ENCODE results near the gene ATXN2.

- TF ChIP-seq CTCF (conservative IDR thresholded peaks at IDR 0.05; ENCODE audit: low read depth, low read length) (no peak), SMC3 (IDR thresholded peaks at IDR 0.05; ENCODE audit: low read depth, low read length) (no peak), MAZ (IDR thresholded peaks at IDR 0.05; ENCODE audit: borderline replicate concordance, low read depth, low read length) (no peak), POLR2A (IDR thresholded peaks at IDR 0.05; ENCODE audit: low read depth, low read length) (no peak), RAD21 (IDR thresholded peaks at IDR 0.05; ENCODE audit: low read length) (no peak), RFX5 (IDR thresholded peaks at IDR 0.05; ENCODE audit: low read depth, low read length) (no peak), NFE2L2 (IDR thresholded peaks at IDR 0.05; ENCODE audit: low read depth, low read length) (no peak), RCOR1 (IDR thresholded peaks at IDR 0.05; ENCODE audit: insufficient replicate concordance, low read length) (no peak), BHLHE40 (IDR thresholded peaks at IDR 0.05; ENCODE audit: low read depth, low read length) (no peak), MXI1 (IDR thresholded peaks at IDR 0.05; ENCODE audit: borderline replicate concordance, low read depth, low read length) (no peak), ELK1 (IDR thresholded peaks at IDR 0.05; ENCODE audit: borderline replicate concordance, low read depth, low read length) (no peak), CEBPB (IDR thresholded peaks at IDR 0.05; ENCODE audit: low read depth, low read length) (no peak)
- TF ChIP-seq, protein P1, sequence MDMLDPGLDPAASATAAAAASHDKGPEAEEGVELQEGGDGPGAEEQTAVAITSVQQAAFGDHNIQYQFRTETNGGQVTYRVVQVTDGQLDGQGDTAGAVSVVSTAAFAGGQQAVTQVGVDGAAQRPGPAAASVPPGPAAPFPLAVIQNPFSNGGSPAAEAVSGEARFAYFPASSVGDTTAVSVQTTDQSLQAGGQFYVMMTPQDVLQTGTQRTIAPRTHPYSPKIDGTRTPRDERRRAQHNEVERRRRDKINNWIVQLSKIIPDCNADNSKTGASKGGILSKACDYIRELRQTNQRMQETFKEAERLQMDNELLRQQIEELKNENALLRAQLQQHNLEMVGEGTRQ (IDR thresholded peaks at IDR 0.05; ENCODE audit: low read depth, low read length): no peak
Observed at GRCh38 chr12:111581434-111582132, 17.5 kb downstream of the ATXN2 start.
